ENCODE results near the gene POLR2C. TPM values are rescaled to one million over a fixed set of nuclear protein-coding genes. Genes with fewer than 3 reads are reported as not detected.

Gene POLR2C
- total RNA-seq, 1 experiment from 2014 or later: 85.6 TPM

- Mint-ChIP-seq H3K9me3 (no peaks in the 10 kb centered on the region), H3K36me3 (ENCODE audit: insufficient read depth in 1 of 3, low read depth in 3 of 3) (peaks cover 0 to 2% (median 0%) of the 10 kb centered on the region in 3 experiments; a peak in 1 of 7 replicates), H3K27ac (no peak overlapping the region), H3K4me3 (no peak overlapping the region; a peak in 1 of 5 replicates), H3K4me1 (peaks cover 3 to 12% of the 10 kb centered on the region in 2 experiments), H3K27me3 (ENCODE audit: low read depth) (peaks cover 2% of the 10 kb centered on the region; the same call in 1 of the 2 replicates)
- H3K18ac ChIP-seq (ENCODE audit: insufficient read length, low read depth, low read length): no peak overlapping the region
- WGBS (ENCODE audit: extremely low coverage, insufficient read length, low lambda C conversion rate): no CpG with 5 or more reads among the region's 23 CpGs
- H3K79me2 ChIP-seq (ENCODE audit: insufficient read depth, low read length): no peaks in the 10 kb centered on the region
- H3K23ac ChIP-seq (ENCODE audit: insufficient read length, low read depth, low read length): no peak overlapping the region
- H4K91ac ChIP-seq (ENCODE audit: insufficient read length, low read depth, low read length): no peak overlapping the region
- no peak overlapping the region for H2BK15ac ChIP-seq (ENCODE audit: low read depth, low read length)
- no peaks in the 10 kb centered on the region for H3K79me1 ChIP-seq (ENCODE audit: insufficient read depth, low read depth, low read length, poor library complexity, severe bottlenecking)
- H3K56ac ChIP-seq (ENCODE audit: insufficient read length, low read depth, low read length): no peak overlapping the region
- no peak overlapping the region for H4K5ac ChIP-seq (ENCODE audit: insufficient read length, low read depth, low read length)
- DNase-seq: no peak
- H2BK5ac ChIP-seq (ENCODE audit: insufficient read length, low read length): no peak overlapping the region
- H3K27me3 ChIP-seq (ENCODE audit: insufficient read depth, low read length): no peaks in the 10 kb centered on the region
- H2BK20ac ChIP-seq (ENCODE audit: low read depth, low read length, poor library complexity, severe bottlenecking): no peak overlapping the region
- no peak for TF ChIP-seq CTCF (conservative IDR thresholded peaks at IDR 0.05)
- no peak overlapping the region for H2AK5ac ChIP-seq (ENCODE audit: insufficient read length, low read length)
- H4K20me1 ChIP-seq (ENCODE audit: control insufficient read depth, insufficient read depth, insufficient read length): no peaks in the 10 kb centered on the region
- H3K27ac ChIP-seq (ENCODE audit: insufficient read length, low read depth, low read length): no peak overlapping the region
- no peaks in the 10 kb centered on the region for H3K23me2 ChIP-seq (ENCODE audit: insufficient read length, low read depth, low read length, poor library complexity, severe bottlenecking)
- no peak overlapping the region for H2BK12ac ChIP-seq (ENCODE audit: insufficient read length, low read depth, low read length)
- H2BK120ac ChIP-seq (ENCODE audit: low read depth, low read length, poor library complexity, severe bottlenecking): no peak overlapping the region
- H3K4me2 ChIP-seq (ENCODE audit: insufficient read depth, insufficient read length, low read length): no peak overlapping the region
- no peak overlapping the region for H3K9ac ChIP-seq (ENCODE audit: extremely low read depth, insufficient read length, low read length)
- no peak overlapping the region for H4K8ac ChIP-seq (replicated peaks; ENCODE audit: insufficient read length, low read depth, low read length)
- H3T11ph ChIP-seq (ENCODE audit: low read length): no peak overlapping the region
- no peaks in the 10 kb centered on the region for H3K9me3 ChIP-seq (ENCODE audit: control insufficient read depth, low read depth, low read length)
- no peak overlapping the region for H3K14ac ChIP-seq (ENCODE audit: insufficient read depth, low read length)
- no peaks in the 10 kb centered on the region for H3K4me1 ChIP-seq (ENCODE audit: insufficient read depth, low read length)
- no peak overlapping the region for H3K4ac ChIP-seq (ENCODE audit: low read depth, low read length)
- H2AFZ ChIP-seq (ENCODE audit: low read length): no peak overlapping the region
These were observed 50.0 kb downstream of the POLR2C start for GRCh38 chr16:57512296-57513001.

All from H9 (cell line).